Peyer's patch (tissue), 4 donors: Measurements from ENCODE around the gene AHSP.

Experiments used
- POLR2A ChIP-seq, 2 donors: fragments of 450-650 bp; IDR thresholded peaks; one replicate each; pipeline ENCODE4 v1.5.1; 2017; ENCODE audit warnings: antibody characterized with exemption in 2 of 2, mild to moderate bottlenecking in 2 of 2, moderate library complexity in 2 of 2
- TF ChIP-seq, protein P1 (sequence below), 6 experiments: fragments of 450-650 bp in 4 of 6; fragments of 200-600 bp in 2 of 6; sonication (generic) in 1 of 6; IDR thresholded peaks; one replicate each; pipeline ENCODE4 v1.5.1; 2017 to 2019; ENCODE audit warnings: antibody characterized with exemption in 6 of 6, mild to moderate bottlenecking in 3 of 6, moderate library complexity in 1 of 6

DNA sequence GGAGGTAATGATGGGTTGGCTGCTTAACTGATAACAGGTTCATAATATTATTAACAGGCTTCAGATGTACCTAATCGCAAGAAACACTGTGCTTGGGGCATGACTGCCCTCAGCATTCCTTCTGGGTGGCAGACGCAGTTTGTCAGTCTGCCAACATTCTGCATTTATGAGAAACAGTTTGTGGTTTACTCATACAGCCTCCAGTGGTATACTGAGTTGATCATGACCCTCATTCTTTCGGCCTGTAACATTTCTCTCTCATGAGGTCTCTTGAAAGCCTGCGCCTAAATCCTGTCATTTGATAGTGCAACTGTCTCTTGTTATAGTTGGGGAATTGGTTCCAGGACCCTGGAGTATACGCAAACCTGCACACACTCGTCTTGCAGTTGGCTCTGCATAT lies 14.6 kb upstream of the AHSP start:
- no peak for TF ChIP-seq POLR2A (IDR thresholded peaks at IDR 0.05)
- TF ChIP-seq, protein P1, sequence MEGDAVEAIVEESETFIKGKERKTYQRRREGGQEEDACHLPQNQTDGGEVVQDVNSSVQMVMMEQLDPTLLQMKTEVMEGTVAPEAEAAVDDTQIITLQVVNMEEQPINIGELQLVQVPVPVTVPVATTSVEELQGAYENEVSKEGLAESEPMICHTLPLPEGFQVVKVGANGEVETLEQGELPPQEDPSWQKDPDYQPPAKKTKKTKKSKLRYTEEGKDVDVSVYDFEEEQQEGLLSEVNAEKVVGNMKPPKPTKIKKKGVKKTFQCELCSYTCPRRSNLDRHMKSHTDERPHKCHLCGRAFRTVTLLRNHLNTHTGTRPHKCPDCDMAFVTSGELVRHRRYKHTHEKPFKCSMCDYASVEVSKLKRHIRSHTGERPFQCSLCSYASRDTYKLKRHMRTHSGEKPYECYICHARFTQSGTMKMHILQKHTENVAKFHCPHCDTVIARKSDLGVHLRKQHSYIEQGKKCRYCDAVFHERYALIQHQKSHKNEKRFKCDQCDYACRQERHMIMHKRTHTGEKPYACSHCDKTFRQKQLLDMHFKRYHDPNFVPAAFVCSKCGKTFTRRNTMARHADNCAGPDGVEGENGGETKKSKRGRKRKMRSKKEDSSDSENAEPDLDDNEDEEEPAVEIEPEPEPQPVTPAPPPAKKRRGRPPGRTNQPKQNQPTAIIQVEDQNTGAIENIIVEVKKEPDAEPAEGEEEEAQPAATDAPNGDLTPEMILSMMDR (IDR thresholded peaks at IDR 0.05): no peak
